HG03097 (cell line): ENCODE measurements around the gene ZCCHC2.

Source experiments
- ATAC-seq: cut with Tn5 transposase; IDR thresholded peaks from one replicate; pipeline ENCODE4 v1.9.1; 2021; ENCODE audit not compliant: unreplicated experiment, low FRiP score

ZCCHC2 gene

DNA sequence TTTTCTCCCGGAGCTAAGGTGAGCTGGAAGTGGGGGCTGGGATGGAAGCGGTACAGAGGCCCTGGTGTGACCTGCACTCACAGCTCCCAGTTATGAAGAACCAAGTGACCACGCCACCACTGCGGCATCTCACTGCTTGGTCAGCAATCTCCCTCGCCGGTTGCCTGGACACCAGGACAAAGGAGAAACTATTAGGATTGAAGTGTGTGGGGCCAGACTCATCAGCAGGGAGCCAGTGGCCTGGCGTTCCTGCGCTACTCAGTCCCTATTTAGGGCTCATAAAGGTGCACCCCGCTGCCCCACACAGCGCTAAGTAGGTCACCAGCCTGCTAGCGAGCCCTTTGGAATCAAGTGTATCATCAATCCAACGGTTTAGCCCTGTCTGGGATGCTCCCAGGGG lies 82.9 kb downstream of the ZCCHC2 start:
- no peak for ATAC-seq

GRCh38 chr18:62606106-62606505 lies 83.3 kb downstream of the ZCCHC2 start:
- no peak for ATAC-seq

DNA sequence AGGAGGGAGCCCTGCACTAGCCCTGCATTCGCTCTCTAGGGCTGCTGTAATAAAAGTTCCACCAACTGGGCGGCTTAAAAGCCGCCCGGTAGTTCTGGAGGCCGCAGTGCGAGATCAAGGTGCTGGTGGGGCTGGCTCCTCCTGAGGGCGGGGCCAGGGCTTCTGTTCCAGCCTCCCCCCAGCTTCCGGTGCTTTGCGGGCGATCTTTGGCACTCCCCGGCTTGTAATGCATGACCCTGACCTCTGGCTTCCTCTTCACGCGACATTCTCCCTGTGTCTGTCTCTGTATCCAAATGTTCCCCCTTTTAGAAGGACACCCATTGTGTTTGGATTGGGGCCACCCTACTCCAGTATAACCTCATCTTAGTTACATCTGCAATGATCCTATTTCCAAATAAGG lies 84.5 kb downstream of the ZCCHC2 start:
- no peak for ATAC-seq

DNA sequence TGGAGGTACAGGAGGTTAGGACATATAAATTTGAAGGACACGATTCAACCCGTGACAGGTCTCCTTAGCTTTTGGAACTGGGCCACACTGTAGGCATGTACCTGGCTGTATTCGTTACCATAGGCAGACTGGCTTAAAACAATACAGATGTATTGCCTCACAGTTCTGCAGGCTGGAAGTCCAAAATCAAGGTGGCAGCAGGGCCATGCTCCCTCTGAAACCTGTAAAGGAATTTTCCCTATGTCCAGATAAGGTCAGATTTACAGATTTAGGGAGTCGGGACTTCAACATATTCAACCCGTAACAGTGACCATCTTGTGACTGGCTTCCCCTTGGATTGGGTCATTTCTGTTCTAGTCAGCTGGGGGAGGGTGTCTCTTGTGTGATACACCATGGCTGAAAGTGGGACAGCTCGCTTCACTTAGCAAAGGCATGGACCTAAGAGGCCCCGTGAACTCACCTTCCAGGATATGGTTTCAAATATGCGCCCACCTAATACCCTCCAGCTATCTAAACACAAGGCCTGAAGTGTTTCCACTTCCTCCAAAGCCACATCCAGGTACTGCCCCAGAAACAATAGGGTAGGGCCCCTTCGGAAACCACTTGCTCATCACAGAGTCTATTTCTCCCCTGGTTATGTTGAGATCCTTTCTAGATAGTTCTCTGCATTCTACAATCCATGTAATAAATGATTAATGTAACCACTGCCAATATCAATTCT lies 85.0 kb downstream of the ZCCHC2 start:
- no peak for ATAC-seq

DNA sequence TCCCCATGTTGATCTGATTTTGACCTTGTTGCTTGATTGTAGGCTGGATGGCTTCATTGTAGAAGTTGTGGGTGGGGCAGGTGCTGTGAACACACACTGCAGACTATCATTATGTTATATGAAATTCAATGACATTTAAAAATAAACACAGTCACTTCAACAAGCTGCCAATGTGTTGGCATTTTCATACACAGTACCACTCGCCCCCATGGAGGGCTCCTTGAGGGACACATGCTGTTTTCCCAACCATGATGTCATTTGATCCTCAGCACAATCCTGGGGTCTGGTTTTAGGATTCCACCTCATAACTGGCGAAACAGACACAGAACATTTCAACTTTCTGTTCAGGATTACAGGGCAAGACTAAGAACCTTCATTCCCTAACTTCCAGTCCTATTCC lies 86.9 kb downstream of the ZCCHC2 start:
- ATAC-seq, result no peak

GRCh38 chr18:62610351-62610700 lies 87.5 kb downstream of the ZCCHC2 start:
- no peak for ATAC-seq

DNA sequence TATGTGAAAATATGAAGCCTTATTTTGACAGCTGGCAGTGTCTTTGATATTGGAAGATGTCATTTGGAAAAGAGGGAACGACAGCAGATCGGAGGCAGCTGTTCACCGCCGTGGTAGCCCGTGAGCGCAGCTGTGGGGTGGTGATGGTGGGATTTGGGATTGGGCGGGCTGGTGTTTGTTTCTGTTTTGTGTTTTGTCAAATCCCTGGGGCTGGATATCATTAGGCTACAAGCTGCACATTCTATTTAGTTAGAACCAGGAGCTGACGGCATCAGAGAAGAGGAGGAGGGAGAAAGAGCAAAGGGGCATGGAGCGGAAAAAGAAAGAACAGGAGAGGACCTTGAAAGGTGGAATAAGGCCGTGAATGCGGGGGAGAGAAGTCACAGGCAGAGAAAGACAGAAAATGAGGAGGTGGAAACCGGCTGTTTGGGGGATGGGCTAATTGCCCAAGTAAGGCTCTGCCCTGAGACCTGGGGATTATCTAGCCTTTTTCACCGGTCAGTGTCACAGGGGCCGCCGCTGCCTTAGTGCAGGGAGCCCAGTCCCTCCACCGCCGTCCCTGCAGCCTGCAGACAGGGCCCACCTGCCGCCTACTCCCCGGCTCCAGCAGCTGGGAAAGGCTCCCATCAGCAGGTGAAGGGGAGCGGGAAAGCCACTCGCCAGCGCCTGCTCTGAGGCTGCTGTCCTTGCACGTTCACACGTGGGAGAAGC lies 88.0 kb downstream of the ZCCHC2 start:
- no peak for ATAC-seq

DNA sequence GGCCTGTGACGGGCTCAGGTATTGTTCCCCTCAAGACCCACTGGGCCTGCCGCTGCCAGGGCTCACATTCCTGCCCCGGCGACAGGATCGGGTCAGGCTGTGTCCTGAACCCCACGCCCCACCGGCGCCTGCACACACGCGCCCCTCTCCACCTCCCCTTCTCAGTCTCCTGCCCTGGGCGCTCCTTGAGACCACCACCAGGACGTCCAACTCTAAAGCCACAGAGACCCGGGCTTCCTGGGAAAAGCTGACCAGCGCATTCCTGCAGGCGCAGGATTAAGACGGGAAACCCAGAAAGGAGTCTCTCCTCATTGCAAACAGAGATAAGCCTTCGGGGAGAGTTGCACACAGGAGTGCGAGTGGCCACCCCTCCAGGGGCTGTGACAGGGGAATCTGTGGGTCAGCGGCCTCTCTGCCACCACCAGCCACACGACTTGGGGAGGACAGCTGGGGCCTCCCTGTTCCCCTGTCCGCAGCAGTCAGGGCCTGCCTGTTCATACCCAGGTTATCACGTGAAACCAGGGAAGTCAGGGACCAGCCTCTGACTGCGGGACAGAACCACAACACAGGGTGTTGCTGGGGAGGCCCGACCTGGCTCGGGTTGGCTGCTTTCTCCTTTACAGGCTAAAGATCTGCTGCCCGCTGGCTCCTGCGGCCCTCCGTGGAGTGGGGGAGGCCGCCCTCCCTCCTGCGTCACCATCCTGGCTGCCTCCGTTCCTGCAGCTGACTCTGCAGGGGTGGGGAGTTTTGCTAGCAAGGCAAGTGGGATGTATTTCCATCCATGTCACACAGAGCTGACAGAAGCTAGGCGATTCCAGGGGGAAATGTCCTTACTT lies 88.8 kb downstream of the ZCCHC2 start:
- ATAC-seq, result no peak

DNA sequence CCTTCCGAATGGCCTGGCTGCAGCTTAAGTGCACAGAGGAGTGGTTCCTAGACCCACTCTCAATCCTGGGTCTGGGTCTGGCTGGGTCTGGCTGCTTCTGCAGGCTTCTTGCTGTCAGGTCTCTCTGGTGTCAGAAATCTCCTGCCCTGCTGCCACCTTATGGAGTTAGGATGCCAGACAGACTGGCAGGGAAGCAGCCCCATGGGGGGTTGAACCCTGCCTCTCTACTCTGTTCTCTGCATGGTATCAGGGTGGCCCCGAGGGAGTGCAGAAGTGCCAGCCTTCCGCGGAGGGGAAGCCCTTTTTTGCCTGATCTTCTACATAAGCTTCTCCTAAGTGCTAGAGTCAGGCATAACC lies 89.4 kb downstream of the ZCCHC2 start:
- ATAC-seq, result no peak

GRCh38 chr18:62612776-62613175 lies 90.0 kb downstream of the ZCCHC2 start:
- no peak for ATAC-seq

GRCh38 chr18:62614494-62614893 lies 91.7 kb downstream of the ZCCHC2 start:
- no peak for ATAC-seq

GRCh38 chr18:62616331-62616805 lies 93.5 kb downstream of the ZCCHC2 start:
- ATAC-seq, result no peak

DNA sequence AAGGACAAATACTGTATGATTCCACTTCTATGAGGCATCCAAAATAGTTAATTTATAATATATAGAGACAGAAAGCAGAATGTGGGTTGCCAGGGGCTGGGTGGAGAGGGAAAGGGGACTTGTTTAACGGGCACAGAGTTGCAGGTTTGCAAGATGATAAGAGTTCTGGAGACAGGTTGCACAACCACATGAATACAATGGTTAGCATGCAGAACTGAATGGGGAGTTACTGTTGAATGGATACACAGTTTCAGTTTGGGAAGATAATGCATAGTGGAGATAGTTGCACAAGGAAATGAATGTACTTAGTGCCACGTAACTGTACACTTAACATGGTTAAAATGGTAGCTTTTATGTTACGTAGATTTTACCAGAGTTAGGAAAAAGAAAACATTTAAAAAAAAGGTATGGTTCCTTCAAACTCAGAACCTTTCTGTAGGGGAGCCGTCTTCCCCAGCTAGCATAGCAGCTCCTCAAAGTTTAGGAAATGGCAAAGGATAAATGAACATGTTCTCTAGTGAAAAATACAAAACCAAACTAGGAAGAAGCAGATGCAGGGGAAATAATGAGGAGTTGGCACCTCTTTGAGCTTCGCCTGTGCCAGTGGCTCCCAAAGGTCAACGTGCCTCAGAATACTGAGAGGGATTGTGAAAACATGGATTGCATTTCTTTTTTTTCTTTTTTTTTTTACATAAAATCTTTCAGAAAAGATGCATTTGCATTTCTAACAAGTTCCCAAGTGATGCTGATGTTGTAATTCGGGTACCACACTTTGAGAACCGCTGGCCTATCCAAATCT lies 95.2 kb downstream of the ZCCHC2 start:
- ATAC-seq, result no peak

- ATAC-seq, result no peak
Measured at GRCh38 chr18:62618735-62619134, 95.9 kb downstream of the ZCCHC2 start.

- ATAC-seq, result no peak
Measured at GRCh38 chr18:62621546-62621945, 98.7 kb downstream of the ZCCHC2 start.

DNA sequence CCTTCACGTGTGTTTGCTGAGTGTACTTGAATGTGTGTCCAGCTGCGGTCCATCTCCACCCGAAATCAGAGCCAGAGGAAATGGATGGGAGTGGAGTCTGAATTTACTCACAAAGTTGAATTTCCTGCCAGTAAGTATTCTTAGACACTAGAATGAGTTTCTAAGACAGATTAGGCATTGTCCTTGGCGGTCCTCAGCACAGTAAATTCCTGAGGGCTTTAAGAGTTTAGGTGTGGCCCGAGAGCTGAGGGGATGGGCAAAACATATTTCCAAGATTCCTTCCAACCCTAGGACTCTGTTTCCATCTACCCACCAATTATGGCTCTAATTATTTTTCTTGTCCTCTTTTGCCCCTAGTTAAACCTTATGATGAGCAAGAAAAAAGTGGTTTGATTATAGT lies 102.2 kb downstream of the ZCCHC2 start:
- no peak for ATAC-seq
